Omental fat pad (tissue), 4 donors: ENCODE results near the gene ZNF324B. TPM values are rescaled to one million over a fixed set of nuclear protein-coding genes. Genes with fewer than 3 reads are reported as not detected.
"Not testable (repeated sequence)": the region's sequence is repeated elsewhere in the genome, so short reads cannot be mapped to it uniquely, and the experiment has no call there.

Experiments used
- ATAC-seq: fragments of 150-250 bp; one replicate; pipeline ENCODE4 v1.9.1; 2016; ENCODE audit warnings: mild to moderate bottlenecking, moderate library complexity; ENCODE audit not compliant: low FRiP score
- DNase-seq: peaks from one replicate; pipeline ENCODE4 v3.0.0-alpha.2; 2019; ENCODE audit warnings: low spot score
- CTCF ChIP-seq, 3 donors: fragments of 450-650 bp; IDR thresholded peaks; one replicate each; pipeline ENCODE4 v1.5.1; 2016 to 2017; ENCODE audit warnings: antibody characterized with exemption in 3 of 3, mild to moderate bottlenecking in 3 of 3, moderate library complexity in 2 of 3
- total RNA-seq, 4 donors: library from RNA; depleted of rRNA; stranded (reverse); fragments of >200 nt; gene quantifications; one replicate each; pipeline ENCODE4 v1.1.0, GENCODE V29; 2016

Gene ZNF324B
- total RNA-seq, 4 donors from 2014 or later: 3.8 to 8.5 (median 6.0) TPM

- ATAC-seq: peak; percentile 99
Observed at GRCh38 chr19:58439576-58440554, 11.6 kb upstream of the ZNF324B start, which contains the start of gene ZNF132. Gene ZNF132, minus strand, starts transcription at chr19:58440153. Its CDS starts 332 bp downstream, at chr19:58439821.

GRCh38 chr19:58440556-58440955 is 10.9 kb upstream of the ZNF324B start:
- TF ChIP-seq CTCF (IDR thresholded peaks at IDR 0.05): no peak
- no peak for ATAC-seq
- no peak for DNase-seq

More at GRCh38 chr19:58439576-58440554, 11.6 kb upstream of the ZNF324B start, which contains the start of gene ZNF132:
- no peak for TF ChIP-seq CTCF (IDR thresholded peaks at IDR 0.05)
- peak; percentile 93 for DNase-seq

GRCh38 chr19:58442986-58443385 is 8.4 kb upstream of the ZNF324B start:
- DNase-seq, ATAC-seq: not testable (repeated sequence)

- ATAC-seq, DNase-seq: not testable (repeated sequence)
Observed at GRCh38 chr19:58448860-58449259, 2.6 kb upstream of the ZNF324B start.

- not testable (repeated sequence) for ATAC-seq, DNase-seq
Observed at GRCh38 chr19:58449980-58450379, 1.4 kb upstream of the ZNF324B start.

GRCh38 chr19:58450856-58451357 is 515 bp upstream of the ZNF324B start:
- DNase-seq (no peak), ATAC-seq (peak; percentile 42)
- TF ChIP-seq CTCF (IDR thresholded peaks at IDR 0.05): no peak

- DNase-seq (no peak), ATAC-seq (no peak)
- no peak for TF ChIP-seq CTCF (IDR thresholded peaks at IDR 0.05)
Observed at GRCh38 chr19:58453743-58454142, 2.3 kb downstream of the ZNF324B start.

- no peak for TF ChIP-seq CTCF (IDR thresholded peaks at IDR 0.05)
Observed at GRCh38 chr19:58455306-58455705, 3.9 kb downstream of the ZNF324B start.

More at GRCh38 chr19:58455306-58455705, 3.9 kb downstream of the ZNF324B start:
- ATAC-seq (no peak), DNase-seq (no peak)
